NCI-H526 treated with DMSO at 0.1 percent for 48 hours (cell line): ENCODE results near the gene SH3PXD2A.
A peak's percentile ranks its signal among the peaks of the same experiment; 100 is the strongest.

Experiments used
- DNase-seq: peaks from one replicate; lab custom pipeline; 2025; lab: John Stamatoyannopoulos, UW

Gene SH3PXD2A

GRCh38 chr10:103582331-103583123 is 272.8 kb downstream of the SH3PXD2A start:
- DNase-seq = no peak

GRCh38 chr10:103581499-103581898 is 273.9 kb downstream of the SH3PXD2A start:
- no peak for DNase-seq

GRCh38 chr10:103580430-103580829 is 274.9 kb downstream of the SH3PXD2A start:
- no peak for DNase-seq

GRCh38 chr10:103580011-103580410 is 275.4 kb downstream of the SH3PXD2A start:
- no peak for DNase-seq

- DNase-seq = no peak
These were observed 276.5 kb downstream of the SH3PXD2A start for GRCh38 chr10:103578782-103579382.

- no peak for DNase-seq
These were observed 278.5 kb downstream of the SH3PXD2A start for GRCh38 chr10:103576862-103577261.

- no peak for DNase-seq
These were observed 279.3 kb downstream of the SH3PXD2A start for GRCh38 chr10:103576076-103576471.

GRCh38 chr10:103575416-103576075 is 279.8 kb downstream of the SH3PXD2A start:
- no peak for DNase-seq

- DNase-seq = no peak
These were observed 281.0 kb downstream of the SH3PXD2A start for GRCh38 chr10:103574097-103575061.

- no peak for DNase-seq
These were observed 282.2 kb downstream of the SH3PXD2A start for GRCh38 chr10:103573205-103573487.

GRCh38 chr10:103572347-103573204 is 282.8 kb downstream of the SH3PXD2A start:
- no peak for DNase-seq

- DNase-seq = no peak
These were observed 283.8 kb downstream of the SH3PXD2A start for GRCh38 chr10:103571656-103571975.

- no peak for DNase-seq
These were observed 284.3 kb downstream of the SH3PXD2A start for GRCh38 chr10:103570844-103571655.

GRCh38 chr10:103569896-103570295 is 285.5 kb downstream of the SH3PXD2A start:
- DNase-seq = no peak

- DNase-seq = no peak
These were observed 286.9 kb downstream of the SH3PXD2A start for GRCh38 chr10:103568505-103568904.

- DNase-seq = no peak
These were observed 288.8 kb downstream of the SH3PXD2A start for GRCh38 chr10:103566536-103566935.

- DNase-seq = peak; percentile 1
These were observed 290.4 kb downstream of the SH3PXD2A start for GRCh38 chr10:103564776-103565520.

GRCh38 chr10:103564116-103564501 is 291.3 kb downstream of the SH3PXD2A start:
- no peak for DNase-seq

- no peak for DNase-seq
These were observed 291.9 kb downstream of the SH3PXD2A start for GRCh38 chr10:103563231-103564115.
